ENCODE results near the gene TAP1. TPM values are rescaled to one million over a fixed set of nuclear protein-coding genes. Genes with fewer than 3 reads are reported as not detected.

Gene TAP1
- polyA plus RNA-seq, 2 of the 4 experiments (the other 2 are of a cell fraction) = 19.0 to 21.2 TPM

GRCh38 chr6:32857156-32857891 lies 3.8 kb upstream of the TAP1 start:
- H3K9me3 ChIP-seq = no peaks in the 10 kb centered on the region
- ATAC-seq (no peak), FAIRE-seq (no peak), DNase-seq (ENCODE audit: low read depth in 1 of 2, low spot score in 1 of 2) (no peak)
- POLR2A ChIA-PET = interaction anchor here (1.1 kb wide), 1 partner anchor 114 kb away, joined by 3 read pairs; no protein-coding TSS in a partner anchor
- H3K27ac ChIP-seq = no peak overlapping the region
- TF ChIP-seq RCOR1 (IDR thresholded peaks at IDR 0.05; ENCODE audit: low read depth, low read length) = no peak
- TF ChIP-seq TP53 (CRISPR knock-in tag; IDR thresholded peaks at IDR 0.05) = no peak
- no peak for TF ChIP-seq SREBF2 (IDR thresholded peaks at IDR 0.05)
- TF ChIP-seq ZNF302 (CRISPR knock-in tag; IDR thresholded peaks at IDR 0.05) = no peak
- no peak for TF ChIP-seq BCL3 (IDR thresholded peaks at IDR 0.05)
- TF ChIP-seq NPAS2 (CRISPR knock-in tag; IDR thresholded peaks at IDR 0.05; ENCODE audit: borderline replicate concordance) = no peak
- TF ChIP-seq, protein P1, sequence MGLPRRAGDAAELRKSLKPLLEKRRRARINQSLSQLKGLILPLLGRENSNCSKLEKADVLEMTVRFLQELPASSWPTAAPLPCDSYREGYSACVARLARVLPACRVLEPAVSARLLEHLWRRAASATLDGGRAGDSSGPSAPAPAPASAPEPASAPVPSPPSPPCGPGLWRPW (IDR thresholded peaks at IDR 0.05) = no peak
- TF ChIP-seq, protein P2, sequence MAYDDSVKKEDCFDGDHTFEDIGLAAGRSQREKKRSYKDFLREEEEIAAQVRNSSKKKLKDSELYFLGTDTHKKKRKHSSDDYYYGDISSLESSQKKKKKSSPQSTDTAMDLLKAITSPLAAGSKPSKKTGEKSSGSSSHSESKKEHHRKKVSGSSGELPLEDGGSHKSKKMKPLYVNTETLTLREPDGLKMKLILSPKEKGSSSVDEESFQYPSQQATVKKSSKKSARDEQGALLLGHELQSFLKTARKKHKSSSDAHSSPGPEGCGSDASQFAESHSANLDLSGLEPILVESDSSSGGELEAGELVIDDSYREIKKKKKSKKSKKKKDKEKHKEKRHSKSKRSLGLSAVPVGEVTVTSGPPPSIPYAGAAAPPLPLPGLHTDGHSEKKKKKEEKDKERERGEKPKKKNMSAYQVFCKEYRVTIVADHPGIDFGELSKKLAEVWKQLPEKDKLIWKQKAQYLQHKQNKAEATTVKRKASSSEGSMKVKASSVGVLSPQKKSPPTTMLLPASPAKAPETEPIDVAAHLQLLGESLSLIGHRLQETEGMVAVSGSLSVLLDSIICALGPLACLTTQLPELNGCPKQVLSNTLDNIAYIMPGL (CRISPR knock-in tag; IDR thresholded peaks at IDR 0.05; ENCODE audit: borderline replicate concordance) = no peak
- TF ChIP-seq, protein P3, sequence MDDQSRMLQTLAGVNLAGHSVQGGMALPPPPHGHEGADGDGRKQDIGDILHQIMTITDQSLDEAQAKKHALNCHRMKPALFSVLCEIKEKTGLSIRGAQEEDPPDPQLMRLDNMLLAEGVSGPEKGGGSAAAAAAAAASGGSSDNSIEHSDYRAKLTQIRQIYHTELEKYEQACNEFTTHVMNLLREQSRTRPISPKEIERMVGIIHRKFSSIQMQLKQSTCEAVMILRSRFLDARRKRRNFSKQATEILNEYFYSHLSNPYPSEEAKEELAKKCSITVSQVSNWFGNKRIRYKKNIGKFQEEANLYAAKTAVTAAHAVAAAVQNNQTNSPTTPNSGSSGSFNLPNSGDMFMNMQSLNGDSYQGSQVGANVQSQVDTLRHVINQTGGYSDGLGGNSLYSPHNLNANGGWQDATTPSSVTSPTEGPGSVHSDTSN (IDR thresholded peaks at IDR 0.05) = no peak
- TF ChIP-seq PHF8 (IDR thresholded peaks at IDR 0.05; ENCODE audit: borderline replicate concordance, low read depth) = no peak
- no peak for TF ChIP-seq CBX8 (IDR thresholded peaks at IDR 0.05)
- TF ChIP-seq SMC3 (IDR thresholded peaks at IDR 0.05) = no peak
- no peak for TF ChIP-seq RAD21 (conservative IDR thresholded peaks at IDR 0.05 in 1 of 2, IDR thresholded peaks at IDR 0.05 in 1 of 2)
- peaks cover 15% of the 10 kb centered on the region for H3K4me1 ChIP-seq
- CTCF ChIA-PET = interaction anchor here (1.4 to 9.4 kb wide), 3 partner anchors 11 to 31 kb away, joined by 6 to 225 read pairs (median 53); partner anchors contain the start of genes PSMB8 and TAP2
- 84% methylated on average over 14 of the region's 14 CpGs for WGBS (ENCODE audit: missing lambda C conversion rate)
- H3K4me2 ChIP-seq = no peak overlapping the region
- H3K4me3 ChIP-seq = no peak overlapping the region

- Histone ChIP-seq H3K9me3 (no peaks in the 10 kb centered on the region), H3K4me2 (no peak overlapping the region), H3K4me1 (peaks cover 10% of the 10 kb centered on the region; the same call in 2 of the 3 replicates), H3K4me3 (no peak overlapping the region), H3K27ac (no peak overlapping the region)
- TF ChIP-seq CBX2 (IDR thresholded peaks at IDR 0.05; ENCODE audit: borderline replicate concordance, low read depth) = no peak
- no peak for TF ChIP-seq HOXB13 (CRISPR knock-in tag; IDR thresholded peaks at IDR 0.05; ENCODE audit: low read depth)
- TF ChIP-seq CTCF (IDR thresholded peaks at IDR 0.05) = no peak
- TF ChIP-seq ELK1 (IDR thresholded peaks at IDR 0.05; ENCODE audit: low read depth, low read length) = no peak
- TF ChIP-seq, protein P1 (IDR thresholded peaks at IDR 0.05) = no peak
- TF ChIP-seq PHF8 (IDR thresholded peaks at IDR 0.05; ENCODE audit: borderline replicate concordance, low read depth) = no peak
- no peak for TF ChIP-seq KDM1A (IDR thresholded peaks at IDR 0.05; ENCODE audit: low read depth)
- TF ChIP-seq CHD4 (IDR thresholded peaks at IDR 0.05; ENCODE audit: borderline replicate concordance) = no peak
- no peak for TF ChIP-seq TP53 (CRISPR knock-in tag; IDR thresholded peaks at IDR 0.05)
- no peak for TF ChIP-seq HDAC2 (IDR thresholded peaks at IDR 0.05)
- no peak for TF ChIP-seq POLR2AphosphoS2 (conservative IDR thresholded peaks at IDR 0.05; ENCODE audit: low read length)
- TF ChIP-seq EHF (CRISPR knock-in tag; IDR thresholded peaks at IDR 0.05) = no peak
- no peak for TF ChIP-seq MAX (IDR thresholded peaks at IDR 0.05)
- TF ChIP-seq RARB (CRISPR knock-in tag; IDR thresholded peaks at IDR 0.05) = no peak
- TF ChIP-seq MAFK (IDR thresholded peaks at IDR 0.05; ENCODE audit: partially characterized antibody) = no peak
- no peak for TF ChIP-seq HOXB5 (CRISPR knock-in tag; IDR thresholded peaks at IDR 0.05)
- TF ChIP-seq ESRRA (IDR thresholded peaks at IDR 0.05; ENCODE audit: borderline replicate concordance, low read length) = no peak
- no peak for TF ChIP-seq NPAS2 (CRISPR knock-in tag; IDR thresholded peaks at IDR 0.05; ENCODE audit: borderline replicate concordance)
- no peak for DNase-seq (ENCODE audit: low read depth in 1 of 2, low spot score in 1 of 2)
- POLR2A ChIA-PET = no interaction called here
- CTCF ChIA-PET = interaction anchor here (0.6 to 9.4 kb wide), 5 partner anchors 12 to 703 kb away, joined by 3 to 225 read pairs (median 6); partner anchors contain the start of genes PSMB8 and TAP2
- FAIRE-seq = no peak
- WGBS (ENCODE audit: missing lambda C conversion rate) = 77% methylated on average over 8 of the region's 8 CpGs
- no peak for ATAC-seq
These were observed 2.1 kb upstream of the TAP1 start for GRCh38 chr6:32855467-32856174.

Data from A549 (cell line).